ENCODE measurements around the gene CDC16. TPM values are rescaled to one million over a fixed set of nuclear protein-coding genes. Genes with fewer than 3 reads are reported as not detected.

Gene CDC16
- total and polyA plus RNA-seq, 2 of the 13 experiments (the other 11 are each of a cell fraction or from before 2014, with no cell fraction given): 24.2 to 60.9 TPM

DNA sequence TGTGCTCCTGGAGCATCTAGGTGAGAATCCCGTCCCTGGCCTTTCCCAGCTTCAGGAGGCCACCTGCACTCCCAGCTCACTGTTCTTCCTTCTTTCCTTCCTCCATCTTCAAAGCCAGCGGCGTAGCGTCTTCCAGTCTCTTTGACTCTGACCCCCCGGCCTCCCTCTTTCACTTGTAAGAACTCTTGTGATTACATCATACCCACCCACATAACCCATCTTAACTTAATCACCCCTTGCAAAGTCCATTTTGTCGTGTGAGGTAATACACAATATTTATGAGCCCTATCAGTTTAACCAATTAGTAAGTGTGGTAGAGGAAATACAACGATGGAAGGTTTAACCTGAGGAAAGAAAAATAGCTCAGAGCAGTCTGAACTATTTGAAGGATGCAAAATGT is 4.6 kb upstream of the CDC16 start:
- no peak overlapping the region for H3K4me3 ChIP-seq (replicated peaks in 1 of 3; ENCODE audit: insufficient read depth in 1 of 3, low read depth in 2 of 3, low read length in 3 of 3)
- FAIRE-seq (no peak), ATAC-seq (no peak), DNase-seq (ENCODE audit: low spot score) (no peak)
- no peaks in the 10 kb centered on the region for H3K36me3 ChIP-seq (replicated peaks in 1 of 2; ENCODE audit: control insufficient read depth in 1 of 2, insufficient read depth in 2 of 2, low read length in 2 of 2)
- POLR2A ChIA-PET: no interaction called here
- H3K4me2 ChIP-seq (ENCODE audit: low read depth, low read length): no peak overlapping the region
- no peaks in the 10 kb centered on the region for H3K9me3 ChIP-seq (ENCODE audit: low read length)
- H3K27ac ChIP-seq (ENCODE audit: extremely low read length, insufficient read depth, low read length): no peak overlapping the region
- CTCF ChIA-PET (ENCODE audit: low intra/inter-chr PET ratio, low total read pairs): no interaction called here
- in situ Hi-C loops (cut with HindIII; ENCODE audit: extremely low pct_ligation_motif_present, low pct_unique_long_range_greater_than_20kb): no loop called here
- no peak overlapping the region for H2AFZ ChIP-seq (ENCODE audit: low read length)
- H3K27me3 ChIP-seq (ENCODE audit: control insufficient read depth in 1 of 2, insufficient read depth in 2 of 2, low read length in 2 of 2): peaks cover 6 to 43% of the 10 kb centered on the region in 2 experiments
- no peak for TF ChIP-seq ZBED4 (CRISPR knock-in tag; IDR thresholded peaks at IDR 0.05; ENCODE audit: borderline replicate concordance)
- no peak for TF ChIP-seq TGIF2 (CRISPR knock-in tag; IDR thresholded peaks at IDR 0.05)
- TF ChIP-seq FOXA1 (IDR thresholded peaks at IDR 0.05): no peak
- TF ChIP-seq FOXA1 (CRISPR knock-in tag; IDR thresholded peaks at IDR 0.05): no peak
- TF ChIP-seq ZSCAN30 (CRISPR knock-in tag; IDR thresholded peaks at IDR 0.05): no peak
- TF ChIP-seq AHR (CRISPR knock-in tag; IDR thresholded peaks at IDR 0.05): no peak
- no peak for TF ChIP-seq SRSF1 (optimal IDR thresholded peaks at IDR 0.05; ENCODE audit: low read depth, low read length)
- no peak for TF ChIP-seq RXRB (CRISPR knock-in tag; IDR thresholded peaks at IDR 0.05; ENCODE audit: borderline replicate concordance)
- no peak for TF ChIP-seq ZNF543 (CRISPR knock-in tag; IDR thresholded peaks at IDR 0.05)
- TF ChIP-seq ZNF446 (CRISPR knock-in tag; IDR thresholded peaks at IDR 0.05): no peak
- no peak for TF ChIP-seq ZNF766 (CRISPR knock-in tag; IDR thresholded peaks at IDR 0.05; ENCODE audit: borderline replicate concordance)
- no peak for TF ChIP-seq SALL1 (CRISPR knock-in tag; IDR thresholded peaks at IDR 0.05)
- TF ChIP-seq, protein P1, sequence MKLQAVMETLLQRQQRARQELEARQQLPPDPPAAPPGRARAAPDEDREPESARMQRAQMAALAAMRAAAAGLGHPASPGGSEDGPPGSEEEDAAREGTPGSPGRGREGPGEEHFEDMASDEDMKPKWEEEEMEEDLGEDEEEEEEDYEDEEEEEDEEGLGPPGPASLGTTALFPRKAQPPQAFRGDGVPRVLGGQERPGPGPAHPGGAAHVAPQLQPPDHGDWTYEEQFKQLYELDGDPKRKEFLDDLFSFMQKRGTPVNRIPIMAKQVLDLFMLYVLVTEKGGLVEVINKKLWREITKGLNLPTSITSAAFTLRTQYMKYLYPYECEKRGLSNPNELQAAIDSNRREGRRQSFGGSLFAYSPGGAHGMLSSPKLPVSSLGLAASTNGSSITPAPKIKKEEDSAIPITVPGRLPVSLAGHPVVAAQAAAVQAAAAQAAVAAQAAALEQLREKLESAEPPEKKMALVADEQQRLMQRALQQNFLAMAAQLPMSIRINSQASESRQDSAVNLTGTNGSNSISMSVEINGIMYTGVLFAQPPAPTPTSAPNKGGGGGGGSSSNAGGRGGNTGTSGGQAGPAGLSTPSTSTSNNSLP (IDR thresholded peaks at IDR 0.05; ENCODE audit: low read depth, low read length): no peak
- TF ChIP-seq FOXJ3 (CRISPR knock-in tag; IDR thresholded peaks at IDR 0.05; ENCODE audit: borderline replicate concordance): no peak
- no peak for TF ChIP-seq NCOA1 (CRISPR knock-in tag; IDR thresholded peaks at IDR 0.05)
- TF ChIP-seq ZFP82 (CRISPR knock-in tag; IDR thresholded peaks at IDR 0.05; ENCODE audit: borderline replicate concordance): no peak
- TF ChIP-seq ZSCAN31 (CRISPR knock-in tag; IDR thresholded peaks at IDR 0.05; ENCODE audit: low read depth): no peak
- H4K20me1 ChIP-seq (ENCODE audit: insufficient read depth, low read length): no peaks in the 10 kb centered on the region
- intact Hi-C loops (cut with micrococcal nuclease; ENCODE audit: unreplicated experiment): no loop called here
- no peaks in the 10 kb centered on the region for H3K79me2 ChIP-seq (ENCODE audit: insufficient read depth, low read length)
- BruUV-seq (replicated peaks): no TSS peak
- no peak overlapping the region for H3K9ac ChIP-seq (ENCODE audit: insufficient read depth, low read depth, low read length)
- 21% methylated on average over 7 of the region's 7 CpGs for WGBS (ENCODE audit: low lambda C conversion rate)
- no peaks in the 10 kb centered on the region for H3K4me1 ChIP-seq (ENCODE audit: insufficient read depth, low read length)
